SK-N-MC (cell line): ENCODE results near the gene MIA2.

Source experiments
- EZH2 ChIP-seq: fragments of 200-600 bp; sonication (generic); IDR thresholded peaks from one replicate; pipeline ENCODE4 v1.6.1; 2017; ENCODE audit warnings: antibody characterized with exemption
- FOXP2 ChIP-seq: optimal IDR thresholded peaks from 2 replicates; pipeline ENCODE3; 2011; ENCODE audit warnings: mild to moderate bottlenecking, moderate library complexity; ENCODE audit not compliant: insufficient read depth; ENCODE audit errors: extremely low read length, control extremely low read depth
- POLR2AphosphoS5 ChIP-seq: IDR thresholded peaks from 2 replicates; pipeline ENCODE4 v1.6.1; 2012; ENCODE audit warnings: mild to moderate bottlenecking, low read depth, low read length, borderline replicate concordance

- no peak for TF ChIP-seq POLR2AphosphoS5
- no peak for TF ChIP-seq EZH2
- TF ChIP-seq FOXP2: no peak
Observed at GRCh38 chr14:39272918-39273317, 39.2 kb downstream of the MIA2 start.
